GM23248 (cell line): ENCODE results near the gene ST3GAL3. TPM values are rescaled to one million over a fixed set of nuclear protein-coding genes. Genes with fewer than 3 reads are reported as not detected.

Source experiments
- DNase-seq: peaks from one replicate; pipeline ENCODE4 v3.0.0-alpha.2; 2015
- H2AFZ ChIP-seq: fragments of 200-600 bp; sonication (generic); 2 replicates; pipeline ENCODE4 v1.6.1; 2016; ENCODE audit warnings: antibody characterized with exemption
- H3F3A ChIP-seq: fragments of 200-600 bp; sonication (generic); 2 replicates; pipeline ENCODE4 v1.6.1; 2016; ENCODE audit warnings: mild to moderate bottlenecking, antibody characterized with exemption, mixed run types; ENCODE audit not compliant: insufficient read depth
- H3K27ac ChIP-seq: fragments of 200-600 bp; sonication (generic); 2 replicates; pipeline ENCODE4 v1.5.1; 2016; ENCODE audit warnings: mild to moderate bottlenecking
- H3K27me3 ChIP-seq: fragments of 200-600 bp; sonication (generic); replicated peaks from 2 replicates; pipeline ENCODE4 v1.6.1; 2016; ENCODE audit warnings: mild to moderate bottlenecking; ENCODE audit not compliant: insufficient read depth
- H3K36me3 ChIP-seq: fragments of 200-600 bp; sonication (generic); 2 replicates; pipeline ENCODE4 v1.6.1; 2016; ENCODE audit warnings: low read depth, mild to moderate bottlenecking
- H3K4me1 ChIP-seq: fragments of 200-600 bp; sonication (generic); 2 replicates; pipeline ENCODE4 v1.6.1; 2016; ENCODE audit warnings: mild to moderate bottlenecking; ENCODE audit not compliant: insufficient read depth
- H3K4me2 ChIP-seq: fragments of 200-600 bp; sonication (generic); one replicate; pipeline ENCODE4 v1.6.1; 2016; ENCODE audit warnings: mild to moderate bottlenecking; ENCODE audit not compliant: unreplicated experiment
- H3K4me3 ChIP-seq: fragments of 200-600 bp; sonication (generic); 2 replicates; pipeline ENCODE4 v1.5.1; 2016; ENCODE audit warnings: mild to moderate bottlenecking
- H3K79me2 ChIP-seq: fragments of 200-600 bp; sonication (generic); 2 replicates; pipeline ENCODE4 v1.6.1; 2016; ENCODE audit warnings: mild to moderate bottlenecking; ENCODE audit not compliant: insufficient read depth
- H3K9ac ChIP-seq: fragments of 200-600 bp; sonication (generic); 2 replicates; pipeline ENCODE4 v1.6.1; 2016; ENCODE audit warnings: mild to moderate bottlenecking
- H3K9me2 ChIP-seq: fragments of 200-600 bp; sonication (generic); 2 replicates; pipeline ENCODE4 v1.6.1; 2016; ENCODE audit warnings: mixed run types, mild to moderate bottlenecking, moderate library complexity; ENCODE audit not compliant: insufficient read depth
- H3K9me3 ChIP-seq: fragments of 200-600 bp; sonication (generic); one replicate; pipeline ENCODE4 v1.6.1; 2017; ENCODE audit warnings: low read depth
- H4K20me1 ChIP-seq: fragments of 200-600 bp; sonication (generic); 2 replicates; pipeline ENCODE4 v1.6.0; 2016; ENCODE audit not compliant: insufficient read depth
- EZH2 ChIP-seq: fragments of 200-600 bp; sonication (generic); IDR thresholded peaks from 2 replicates; pipeline ENCODE4 v1.6.1; 2018; ENCODE audit warnings: antibody characterized with exemption, mild to moderate bottlenecking; ENCODE audit not compliant: insufficient read depth, poor library complexity, severe bottlenecking
- EZH2phosphoT487 ChIP-seq: fragments of 200-600 bp; sonication (generic); IDR thresholded peaks from 2 replicates; pipeline ENCODE4 v1.6.1; 2018; ENCODE audit warnings: antibody characterized with exemption, moderate library complexity, mild to moderate bottlenecking, low read depth; ENCODE audit not compliant: insufficient read depth
- WGBS, 2 experiments: methylation state at CpG; one replicate each; pipeline ENCODE4 v1.1.6; 2015 to 2017; ENCODE audit warnings: low lambda C conversion rate in 2 of 2, low coverage in 1 of 2; ENCODE audit errors: missing lambda C conversion rate in 2 of 2; 5-methylcytosine and 5-hydroxymethylcytosine counted together
- in situ Hi-C: fragments of 300-500 bp; cut with MboI; formaldehyde crosslinking; loops from 2 replicates; pipeline ENCODE4 v1.15.0; 2020
- polyA plus RNA-seq: library from polyadenylated mRNA; unstranded; fragments of >200 nt; fragmentation: Nextera tagmentation; extraction: Ambion mirVana; gene quantifications from 2 replicates; pipeline ENCODE4 v1.2.1, GENCODE V29; 2016
- total RNA-seq: library from RNA; depleted of rRNA; stranded (reverse); fragments of >200 nt; shearing (Covaris generic); gene quantifications from 2 replicates; pipeline ENCODE4 v1.2.3, GENCODE V29; 2014

The ST3GAL3 gene
- total and polyA plus RNA-seq, 2 experiments from 2014 or later = 9.7 to 13.8 TPM

- Histone ChIP-seq H3K9me3 (no peaks in the 10 kb centered on the region), H3K79me2 (no peaks in the 10 kb centered on the region), H3K27ac (no peak overlapping the region), H4K20me1 (no peaks in the 10 kb centered on the region), H2AFZ (no peak overlapping the region), H3K27me3 (no peaks in the 10 kb centered on the region), H3K4me3 (no peak overlapping the region), H3K9ac (no peak overlapping the region), H3K4me1 (no peaks in the 10 kb centered on the region; the same call in 1 of the 2 replicates), H3K4me2 (no peak overlapping the region), H3K36me3 (peaks cover 4% of the 10 kb centered on the region; the same call in 1 of the 2 replicates), H3F3A (0 out of 2 replicates have a peak, but pooled peaks cover 7% of the 10 kb centered on the region), H3K9me2 (no peaks in the 10 kb centered on the region)
- no peak for TF ChIP-seq EZH2phosphoT487
- TF ChIP-seq EZH2 = no peak
- 98 to 99% methylated on average over 5 of the region's 5 CpGs for WGBS, 2 experiments
- DNase-seq = no peak
- in situ Hi-C loops = no loop called here
These were observed 136.3 kb downstream of the ST3GAL3 start for GRCh38 chr1:43843684-43844083.

- Histone ChIP-seq H3K27me3 (no peaks in the 10 kb centered on the region), H3K4me2 (no peak overlapping the region), H3F3A (0 out of 2 replicates have a peak, but pooled peaks cover 7% of the 10 kb centered on the region), H3K79me2 (no peaks in the 10 kb centered on the region), H3K9me3 (no peaks in the 10 kb centered on the region), H3K4me1 (no peaks in the 10 kb centered on the region; the same call in 1 of the 2 replicates), H4K20me1 (no peaks in the 10 kb centered on the region), H3K36me3 (peaks cover 4% of the 10 kb centered on the region; the same call in 1 of the 2 replicates), H2AFZ (no peak overlapping the region), H3K4me3 (no peak overlapping the region), H3K9ac (no peak overlapping the region), H3K9me2 (no peaks in the 10 kb centered on the region), H3K27ac (no peak overlapping the region)
- no peak for TF ChIP-seq EZH2phosphoT487
- no peak for TF ChIP-seq EZH2
- in situ Hi-C loops = no loop called here
- no peak for DNase-seq
- 92 to 93% methylated on average over 1 of the region's 1 CpG for WGBS, 2 experiments
These were observed 136.8 kb downstream of the ST3GAL3 start for GRCh38 chr1:43844114-43844513.

DNA sequence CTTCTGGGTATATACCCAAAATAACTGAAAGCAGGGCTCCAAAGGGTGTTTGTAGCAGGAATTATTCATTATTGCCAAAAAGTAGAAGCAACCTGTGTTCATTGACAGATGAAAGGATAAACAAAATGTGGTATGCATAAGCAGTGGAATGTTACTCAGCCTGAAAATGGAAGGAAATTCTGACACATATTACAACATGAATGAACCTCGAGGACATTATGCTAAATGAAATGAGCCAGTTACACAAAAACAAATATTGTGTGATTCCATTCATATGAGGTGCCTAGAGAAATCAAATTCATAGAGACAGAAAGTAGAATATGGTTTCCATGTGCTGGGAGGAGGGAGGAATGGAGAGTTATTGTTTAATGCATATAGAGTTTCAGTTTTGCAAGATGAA, 140.0 kb downstream of the ST3GAL3 start:
- 5 to 20% methylated on average over 1 of the region's 1 CpG for WGBS, 2 experiments
- in situ Hi-C loops = no loop called here
- H2AFZ ChIP-seq = no peak overlapping the region
- H3K4me2 ChIP-seq = no peak overlapping the region
- no peak overlapping the region for H3K4me3 ChIP-seq
- peak; percentile 28 for DNase-seq
- H3K4me1 ChIP-seq = peaks cover under 1% of the 10 kb centered on the region; the same call in 1 of the 2 replicates
- no peaks in the 10 kb centered on the region for H3K9me3 ChIP-seq
- peaks cover under 1% of the 10 kb centered on the region; the same call in 1 of the 2 replicates for H3K36me3 ChIP-seq
- no peaks in the 10 kb centered on the region for H3K9me2 ChIP-seq
- H3K79me2 ChIP-seq = no peaks in the 10 kb centered on the region
- no peaks in the 10 kb centered on the region for H4K20me1 ChIP-seq
- no peak overlapping the region for H3K9ac ChIP-seq
- no peaks in the 10 kb centered on the region for H3K27me3 ChIP-seq
- TF ChIP-seq EZH2 (no peak), EZH2phosphoT487 (no peak)
- peaks cover 7% of the 10 kb centered on the region for H3F3A ChIP-seq
- no peak overlapping the region for H3K27ac ChIP-seq

GRCh38 chr1:43847882-43848281, 140.5 kb downstream of the ST3GAL3 start:
- H3K36me3 ChIP-seq = no peaks in the 10 kb centered on the region
- no peak overlapping the region for H3K4me3 ChIP-seq
- H3K27me3 ChIP-seq = no peaks in the 10 kb centered on the region
- H3K27ac ChIP-seq = no peak overlapping the region
- H3K9ac ChIP-seq = no peak overlapping the region
- peaks cover 13% of the 10 kb centered on the region for H3F3A ChIP-seq
- H3K9me3 ChIP-seq = no peaks in the 10 kb centered on the region
- H2AFZ ChIP-seq = no peak overlapping the region
- H3K9me2 ChIP-seq = no peaks in the 10 kb centered on the region
- no peaks in the 10 kb centered on the region for H4K20me1 ChIP-seq
- H3K4me2 ChIP-seq = no peak overlapping the region
- H3K79me2 ChIP-seq = no peaks in the 10 kb centered on the region
- no peak for DNase-seq
- in situ Hi-C loops = no loop called here
- H3K4me1 ChIP-seq = peaks cover 6% of the 10 kb centered on the region
- WGBS, 2 experiments = 86 to 89% methylated on average over 4 of the region's 4 CpGs
- TF ChIP-seq EZH2phosphoT487 (no peak), EZH2 (no peak)
